Measurements from ENCODE around the gene CBFA2T3. TPM values are rescaled to one million over a fixed set of nuclear protein-coding genes. Genes with fewer than 3 reads are reported as not detected.

CBFA2T3 gene
- total RNA-seq, 1 experiment from 2014 or later, result 2.1 TPM

- H3K36me3 Mint-ChIP-seq (ENCODE audit: insufficient read depth, unreplicated experiment), result peaks cover 6% of the 10 kb centered on the region
- no peaks in the 10 kb centered on the region for H3K4me1 ChIP-seq
- H3K4me1 Mint-ChIP-seq (ENCODE audit: low read depth, unreplicated experiment), result no peaks in the 10 kb centered on the region
- no peaks in the 10 kb centered on the region for H3K36me3 ChIP-seq (ENCODE audit: control insufficient read depth, insufficient read depth, low read length)
- peaks cover 7% of the 10 kb centered on the region; the same call in 1 of the 2 replicates for H3K9me3 ChIP-seq
- H3K9me3 Mint-ChIP-seq (ENCODE audit: unreplicated experiment), result no peaks in the 10 kb centered on the region
- no peak overlapping the region for H3K4me3 ChIP-seq (ENCODE audit: low read depth, low read length)
- no TSS peak for BruUV-seq (replicated peaks)
- H3K27me3 ChIP-seq (replicated peaks; ENCODE audit: control insufficient read depth, insufficient read depth, low read length), result no peaks in the 10 kb centered on the region
- TF ChIP-seq CTCF (IDR thresholded peaks at IDR 0.05; ENCODE audit: insufficient read depth in 1 of 2, low read depth in 1 of 2, low read length in 1 of 2, severe bottlenecking in 1 of 2, unreplicated experiment in 1 of 2), result no peak
- DNase-seq, result no peak
- POLR2A ChIA-PET, result no interaction called here
- H3K27me3 Mint-ChIP-seq (ENCODE audit: insufficient read depth, unreplicated experiment), result no peaks in the 10 kb centered on the region
- intact Hi-C loops (cut with micrococcal nuclease; ENCODE audit: unreplicated experiment), result no loop called here
- H3K27ac Mint-ChIP-seq (ENCODE audit: unreplicated experiment), result no peak overlapping the region
- CTCF ChIA-PET, result no interaction called here
- H3K4me3 Mint-ChIP-seq (ENCODE audit: unreplicated experiment), result no peak overlapping the region
Measured at GRCh38 chr16:88910284-88911135, 66.5 kb downstream of the CBFA2T3 start.

GRCh38 chr16:88909431-88910210 lies 67.4 kb downstream of the CBFA2T3 start:
- Mint-ChIP-seq H3K36me3 (ENCODE audit: insufficient read depth, unreplicated experiment) (peaks cover 6% of the 10 kb centered on the region), H3K27me3 (ENCODE audit: insufficient read depth, unreplicated experiment) (no peaks in the 10 kb centered on the region), H3K27ac (ENCODE audit: unreplicated experiment) (no peak overlapping the region), H3K4me3 (ENCODE audit: unreplicated experiment) (no peak overlapping the region), H3K4me1 (ENCODE audit: low read depth, unreplicated experiment) (no peaks in the 10 kb centered on the region), H3K9me3 (ENCODE audit: unreplicated experiment) (no peaks in the 10 kb centered on the region)
- no peak for TF ChIP-seq CTCF (IDR thresholded peaks at IDR 0.05; ENCODE audit: insufficient read depth in 1 of 2, low read depth in 1 of 2, low read length in 1 of 2, severe bottlenecking in 1 of 2, unreplicated experiment in 1 of 2)
- Histone ChIP-seq H3K9me3 (peaks cover 7% of the 10 kb centered on the region; the same call in 1 of the 2 replicates), H3K36me3 (ENCODE audit: control insufficient read depth, insufficient read depth, low read length) (no peaks in the 10 kb centered on the region), H3K4me1 (no peaks in the 10 kb centered on the region), H3K4me3 (ENCODE audit: low read depth, low read length) (no peak overlapping the region), H3K27me3 (replicated peaks; ENCODE audit: control insufficient read depth, insufficient read depth, low read length) (no peaks in the 10 kb centered on the region)
- POLR2A ChIA-PET, result no interaction called here
- DNase-seq, result no peak
- BruUV-seq (replicated peaks), result no TSS peak
- intact Hi-C loops (cut with micrococcal nuclease; ENCODE audit: unreplicated experiment), result no loop called here
- CTCF ChIA-PET, result no interaction called here

- H3K9me3 Mint-ChIP-seq (ENCODE audit: unreplicated experiment), result no peaks in the 10 kb centered on the region
- no TSS peak for BruUV-seq (replicated peaks)
- Histone ChIP-seq H3K4me3 (ENCODE audit: low read depth, low read length) (no peak overlapping the region), H3K27me3 (replicated peaks; ENCODE audit: control insufficient read depth, insufficient read depth, low read length) (no peaks in the 10 kb centered on the region), H3K36me3 (ENCODE audit: control insufficient read depth, insufficient read depth, low read length) (no peaks in the 10 kb centered on the region), H3K4me1 (no peaks in the 10 kb centered on the region), H3K9me3 (peaks cover 5% of the 10 kb centered on the region; the same call in 1 of the 2 replicates)
- ChIA-PET POLR2A (no interaction called here), CTCF (no interaction called here)
- H3K36me3 Mint-ChIP-seq (ENCODE audit: insufficient read depth, unreplicated experiment), result peaks cover 6% of the 10 kb centered on the region
- H3K4me1 Mint-ChIP-seq (ENCODE audit: low read depth, unreplicated experiment), result no peaks in the 10 kb centered on the region
- intact Hi-C loops (cut with micrococcal nuclease; ENCODE audit: unreplicated experiment), result no loop called here
- DNase-seq, result no peak
- H3K4me3 Mint-ChIP-seq (ENCODE audit: unreplicated experiment), result no peak overlapping the region
- TF ChIP-seq CTCF (IDR thresholded peaks at IDR 0.05; ENCODE audit: insufficient read depth in 1 of 2, low read depth in 1 of 2, low read length in 1 of 2, severe bottlenecking in 1 of 2, unreplicated experiment in 1 of 2), result no peak
- no peak overlapping the region for H3K27ac Mint-ChIP-seq (ENCODE audit: unreplicated experiment)
- no peaks in the 10 kb centered on the region for H3K27me3 Mint-ChIP-seq (ENCODE audit: insufficient read depth, unreplicated experiment)
Measured at GRCh38 chr16:88908307-88908706, 68.7 kb downstream of the CBFA2T3 start.

Measured in Caco-2 (cell line).